SK-N-SH (cell line): ENCODE results near the gene RNF13. TPM values are rescaled to one million over a fixed set of nuclear protein-coding genes. Genes with fewer than 3 reads are reported as not detected.

Experiments used
- CTCF ChIA-PET: fragments of 300-600, 350-600 bp; formaldehyde crosslinking; extraction: SDS; loops from one replicate; lab custom pipeline; 2021; lab: Yijun Ruan, JAX
- POLR2A ChIA-PET: fragments of 350-600 bp; sonication (Branson Sonifier 250); formaldehyde crosslinking; extraction: SDS; loops from one replicate; lab custom pipeline; 2020; ENCODE audit warnings: antibody characterized with exemption, inconsistent platforms; lab: Yijun Ruan, JAX
- DNase-seq: peaks from one replicate; pipeline ENCODE4 v3.0.0; 2012
- H2AFZ ChIP-seq: fragments of 200-600 bp; sonication (generic); 2 replicates; pipeline ENCODE4 v1.8.1; 2016; ENCODE audit warnings: antibody characterized with exemption, mild to moderate bottlenecking, low read depth
- H3F3A ChIP-seq: fragments of 200-600 bp; sonication (generic); replicated peaks from 2 replicates; pipeline ENCODE3; 2016; ENCODE audit warnings: antibody characterized with exemption, mild to moderate bottlenecking; ENCODE audit not compliant: insufficient read depth
- H3K27ac ChIP-seq, 2 experiments: fragments of 200-500 bp in 1 of 2; fragments of 200-600 bp in 1 of 2; sonication (Bioruptor generic) in 1 of 2; sonication (generic), shearing (Covaris generic) in 1 of 2; 2 replicates each; pipeline versions ENCODE4 v1.5.1 to v1.6.1; 2014 to 2016; ENCODE audit warnings: low read depth in 2 of 2, inconsistent platforms in 1 of 2, low read length in 1 of 2, mild to moderate bottlenecking in 1 of 2, mixed read lengths in 1 of 2
- H3K27me3 ChIP-seq: fragments of 200-600 bp; sonication (generic), shearing (Covaris generic); 2 replicates; pipeline ENCODE4 v1.6.1; 2016; ENCODE audit warnings: mixed run types; ENCODE audit not compliant: insufficient read depth
- H3K36me3 ChIP-seq, 2 experiments: fragments of 200-500 bp in 1 of 2; fragments of 200-600 bp in 1 of 2; sonication (Bioruptor generic) in 1 of 2; sonication (generic) in 1 of 2; replicated peaks in 1 of 2; 2 replicates each; pipeline versions ENCODE3 to v1.5.1; 2014 to 2016; ENCODE audit warnings: low read length in 1 of 2, mild to moderate bottlenecking in 1 of 2; ENCODE audit not compliant: insufficient read depth in 2 of 2, control insufficient read depth in 1 of 2
- H3K4me1 ChIP-seq, 2 experiments: fragments of 200-500 bp in 1 of 2; fragments of 200-600 bp in 1 of 2; sonication (Bioruptor generic) in 1 of 2; sonication (generic), shearing (Covaris generic) in 1 of 2; 2 replicates each; pipeline versions ENCODE4 v1.5.1 to v1.6.1; 2014 to 2016; ENCODE audit warnings: low read depth in 1 of 2, low read length in 1 of 2, mixed run types in 1 of 2; ENCODE audit not compliant: insufficient read depth in 2 of 2, control insufficient read depth in 1 of 2
- H3K4me2 ChIP-seq: fragments of 200-600 bp; sonication (generic), shearing (Covaris generic); 2 replicates; pipeline ENCODE4 v1.6.1; 2017; ENCODE audit warnings: mixed run types
- H3K4me3 ChIP-seq, 2 experiments: fragments of 200-500 bp in 1 of 2; fragments of 200-600 bp in 1 of 2; sonication (Bioruptor generic) in 1 of 2; sonication (generic), shearing (Covaris generic) in 1 of 2; 2 replicates each; pipeline versions ENCODE4 v1.5.1 to v1.8.1; 2014 to 2016; ENCODE audit warnings: low read depth in 2 of 2, inconsistent platforms in 1 of 2, low read length in 1 of 2, mild to moderate bottlenecking in 1 of 2, mixed read lengths in 1 of 2, moderate library complexity in 1 of 2
- H3K79me2 ChIP-seq: fragments of 200-600 bp; sonication (generic); 2 replicates; pipeline ENCODE4 v1.8.1; 2017; ENCODE audit warnings: mild to moderate bottlenecking; ENCODE audit not compliant: insufficient read depth
- H3K9ac ChIP-seq: fragments of 200-600 bp; sonication (generic); 2 replicates; pipeline ENCODE4 v1.6.1; 2017; ENCODE audit warnings: mixed run types
- H3K9me2 ChIP-seq: fragments of 200-600 bp; sonication (generic); 2 replicates; pipeline ENCODE4 v1.6.1; 2017; ENCODE audit warnings: mixed run types
- H3K9me3 ChIP-seq: fragments of 200-600 bp; sonication (generic); 2 replicates; pipeline ENCODE4 v1.6.1; 2017; ENCODE audit warnings: mixed run types, mild to moderate bottlenecking, moderate library complexity
- H4K20me1 ChIP-seq: fragments of 200-600 bp; sonication (generic); 2 replicates; pipeline ENCODE4 v1.6.1; 2017; ENCODE audit warnings: mild to moderate bottlenecking, mixed run types; ENCODE audit not compliant: insufficient read depth
- CHD2 ChIP-seq: fragments of 150-350 bp; IDR thresholded peaks from 2 replicates; pipeline ENCODE4 v1.6.1; 2018; ENCODE audit warnings: low read length; ENCODE audit not compliant: partially characterized antibody
- ELF1 ChIP-seq: IDR thresholded peaks from 2 replicates; pipeline ENCODE4 v1.4.0; 2012
- FOSL2 ChIP-seq: IDR thresholded peaks from 2 replicates; pipeline ENCODE4 v1.4.0; 2012; ENCODE audit warnings: low read depth, mild to moderate bottlenecking, moderate library complexity, borderline replicate concordance
- FOXJ3 ChIP-seq: sonication (generic); formaldehyde crosslinking; IDR thresholded peaks from 2 replicates; pipeline ENCODE4 v1.5.1; 2020; ENCODE audit warnings: mild to moderate bottlenecking, missing genetic modification reagents
- FOXM1 ChIP-seq: IDR thresholded peaks from 2 replicates; pipeline ENCODE4 v1.4.0; 2012; ENCODE audit warnings: low read depth, mild to moderate bottlenecking
- IRF3 ChIP-seq: fragments of 150-350 bp; IDR thresholded peaks from 2 replicates; pipeline ENCODE4 v1.6.1; 2016; ENCODE audit warnings: mild to moderate bottlenecking, low read depth, low read length
- JUND ChIP-seq: IDR thresholded peaks from 2 replicates; pipeline ENCODE4 v1.4.0; 2012
- MEF2A ChIP-seq: IDR thresholded peaks from 2 replicates; pipeline ENCODE4 v1.4.0; 2012; ENCODE audit warnings: low read depth, borderline replicate concordance
- NRF1 ChIP-seq: IDR thresholded peaks from 2 replicates; pipeline ENCODE4 v1.6.1; 2012; ENCODE audit warnings: low read depth, mild to moderate bottlenecking, low read length
- PBX3 ChIP-seq: IDR thresholded peaks from 2 replicates; pipeline ENCODE4; 2012
- POLR2AphosphoS5 ChIP-seq: IDR thresholded peaks from 2 replicates; pipeline ENCODE4 v1.6.1; 2012; ENCODE audit warnings: low read depth, low read length
- RAD21 ChIP-seq: IDR thresholded peaks from 2 replicates; pipeline ENCODE4 v1.6.1; 2012; ENCODE audit warnings: mild to moderate bottlenecking, low read length
- RFX5 ChIP-seq: IDR thresholded peaks from 2 replicates; pipeline ENCODE4 v1.6.1; 2012; ENCODE audit warnings: mild to moderate bottlenecking, improper control_type of control experiment, low read length
- RXRA ChIP-seq: IDR thresholded peaks from 2 replicates; pipeline ENCODE4 v1.4.0; 2012; ENCODE audit warnings: low read depth, mild to moderate bottlenecking, borderline replicate concordance
- SIN3A ChIP-seq: IDR thresholded peaks from 2 replicates; pipeline ENCODE4 v1.6.1; 2012; ENCODE audit warnings: low read depth, mild to moderate bottlenecking, low read length, moderate library complexity, borderline replicate concordance
- TAF1 ChIP-seq: IDR thresholded peaks from 2 replicates; pipeline ENCODE4 v1.6.1; 2012; ENCODE audit warnings: low read depth, mild to moderate bottlenecking, low read length, moderate library complexity, borderline replicate concordance
- USF1 ChIP-seq: IDR thresholded peaks from 2 replicates; pipeline ENCODE4 v1.4.0; 2012; ENCODE audit warnings: low read depth, borderline replicate concordance
- USF2 ChIP-seq: fragments of 150-350 bp; IDR thresholded peaks from 2 replicates; pipeline ENCODE4 v1.6.1; 2017; ENCODE audit warnings: antibody characterized with exemption, low read length, low read depth, borderline replicate concordance
- YY1 ChIP-seq: IDR thresholded peaks from 2 replicates; pipeline ENCODE4 v1.4.0; 2012; ENCODE audit warnings: low read depth, mild to moderate bottlenecking
- ZBTB33 ChIP-seq: IDR thresholded peaks from 2 replicates; pipeline ENCODE4 v1.4.0; 2012; ENCODE audit warnings: low read depth, borderline replicate concordance
- WGBS: methylation state at CpG from one replicate; pipeline ENCODE4 v1.1.6; 2017; ENCODE audit warnings: low lambda C conversion rate; 5-methylcytosine and 5-hydroxymethylcytosine counted together
- polyA plus RNA-seq, 3 experiments: library from polyadenylated mRNA; depleted of rRNA; stranded (reverse); fragments of >200 nt; gene quantifications; 2 replicates each; pipeline ENCODE4 v1.2.3, GENCODE V29; 2012

Gene RNF13
- polyA plus RNA-seq, 1 of the 3 experiments (the other 2 are of a cell fraction) = 14.9 TPM

GRCh38 chr3:149839896-149840295, 26.9 kb downstream of the RNF13 start:
- Histone ChIP-seq H2AFZ (no peak overlapping the region), H3K9me3 (0 out of 2 replicates have a peak, but pooled peaks cover 2% of the 10 kb centered on the region), H3F3A (no peaks in the 10 kb centered on the region), H3K4me3 (no peak overlapping the region), H3K4me2 (no peak overlapping the region), H3K27ac (no peak overlapping the region), H3K9me2 (no peaks in the 10 kb centered on the region), H3K4me1 (no peaks in the 10 kb centered on the region; a peak in 1 of 4 replicates), H4K20me1 (no peaks in the 10 kb centered on the region), H3K27me3 (no peaks in the 10 kb centered on the region), H3K9ac (no peak overlapping the region), H3K79me2 (peaks cover 15% of the 10 kb centered on the region), H3K36me3 (peaks cover 0 to 5% of the 10 kb centered on the region in 2 experiments)
- 96% methylated on average over 3 of the region's 3 CpGs for WGBS
- ChIA-PET POLR2A (no interaction called here), CTCF (interaction anchor here (0.5 kb wide), 1 partner anchor 15 kb away, joined by 3 read pairs; no protein-coding TSS in a partner anchor)
- no peak for TF ChIP-seq NRF1
- no peak for TF ChIP-seq POLR2AphosphoS5
- TF ChIP-seq USF2 = no peak
- no peak for TF ChIP-seq CHD2
- TF ChIP-seq ELF1 = no peak
- TF ChIP-seq ZBTB33 = no peak
- TF ChIP-seq FOSL2 = no peak
- no peak for TF ChIP-seq RAD21
- DNase-seq = no peak

GRCh38 chr3:149843502-149843901, 30.5 kb downstream of the RNF13 start:
- Histone ChIP-seq H3K79me2 (peaks cover 12% of the 10 kb centered on the region), H4K20me1 (no peaks in the 10 kb centered on the region), H3K9me2 (no peaks in the 10 kb centered on the region), H3F3A (no peaks in the 10 kb centered on the region), H3K36me3 (peaks cover 14 to 24% of the 10 kb centered on the region in 2 experiments), H3K27me3 (no peaks in the 10 kb centered on the region), H2AFZ (no peak overlapping the region), H3K9me3 (no peaks in the 10 kb centered on the region), H3K4me2 (no peak overlapping the region), H3K4me1 (no peaks in the 10 kb centered on the region; a peak in 1 of 4 replicates), H3K4me3 (no peak overlapping the region), H3K9ac (no peak overlapping the region), H3K27ac (no peak overlapping the region)
- POLR2A ChIA-PET = no interaction called here
- DNase-seq = no peak
- CTCF ChIA-PET = interaction anchor here (1.4 to 1.8 kb wide), 2 partner anchors 36 to 38 kb away, joined by 3 to 4 read pairs; no protein-coding TSS in a partner anchor
- whole genome bisulfite sequencing = 91% methylated on average over 2 of the region's 2 CpGs
- TF ChIP-seq ELF1 (no peak), JUND (no peak), USF1 (no peak), FOXJ3 (no peak), YY1 (no peak), CHD2 (no peak), FOSL2 (no peak), RXRA (no peak), TAF1 (no peak), MEF2A (no peak), ZBTB33 (no peak), PBX3 (no peak), FOXM1 (no peak), IRF3 (no peak), RFX5 (no peak), POLR2AphosphoS5 (no peak), SIN3A (no peak)
